ENCODE data around the gene ZNF536. TPM values are rescaled to one million over a fixed set of nuclear protein-coding genes. Genes with fewer than 3 reads are reported as not detected.
"Not testable (repeated sequence)": the region's sequence is repeated elsewhere in the genome, so short reads cannot be mapped to it uniquely, and the experiment has no call there.

The ZNF536 gene
- total RNA-seq, 1 experiment from 2014 or later = not detected

DNA sequence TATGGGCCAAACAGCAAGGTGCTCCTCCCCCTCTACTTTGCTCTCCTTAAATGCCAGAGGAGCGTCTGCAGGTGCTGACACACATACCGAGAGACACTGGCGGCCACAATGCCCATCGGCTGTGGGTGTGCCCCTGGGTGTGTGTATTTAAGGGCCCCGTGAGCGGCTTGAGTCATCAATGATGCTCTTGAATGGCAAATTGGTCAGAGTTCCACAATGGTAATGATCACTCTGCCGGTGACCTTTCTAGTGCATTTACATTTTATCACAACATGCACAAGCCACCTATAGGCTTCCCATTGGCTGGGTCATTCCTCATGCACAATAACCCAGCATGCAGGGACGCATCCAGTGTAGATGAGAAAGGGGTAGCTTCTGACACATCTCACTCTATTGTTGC, 124.8 kb downstream of the ZNF536 start:
- H3K4me1 ChIP-seq (replicated peaks; ENCODE audit: insufficient read depth) = no peaks in the 10 kb centered on the region
- no peaks in the 10 kb centered on the region for H4K20me1 ChIP-seq (ENCODE audit: insufficient read depth)
- no peaks in the 10 kb centered on the region for H3K9me2 ChIP-seq (ENCODE audit: insufficient read depth)
- peaks cover 30% of the 10 kb centered on the region for H3K27me3 ChIP-seq (ENCODE audit: insufficient read depth, low read depth)
- no peaks in the 10 kb centered on the region for H3K79me2 ChIP-seq (ENCODE audit: low read depth)
- DNase-seq = peak in 1 of 2 experiments; percentile 40
- H3K9me3 ChIP-seq (ENCODE audit: insufficient read depth, low read depth) = no peaks in the 10 kb centered on the region
- H2AFZ ChIP-seq = no peak overlapping the region
- BruUV-seq (replicated peaks) = no TSS peak
- CTCF ChIA-PET = no interaction called here
- POLR2A ChIA-PET (ENCODE audit: unreplicated experiment) = no interaction called here
- no peak overlapping the region for H3K4me2 ChIP-seq
- no peaks in the 10 kb centered on the region for H3F3A ChIP-seq (ENCODE audit: insufficient read depth, low read depth)
- TF ChIP-seq EZH2 (IDR thresholded peaks at IDR 0.05; ENCODE audit: low read depth) = no peak
- TF ChIP-seq, protein P1, sequence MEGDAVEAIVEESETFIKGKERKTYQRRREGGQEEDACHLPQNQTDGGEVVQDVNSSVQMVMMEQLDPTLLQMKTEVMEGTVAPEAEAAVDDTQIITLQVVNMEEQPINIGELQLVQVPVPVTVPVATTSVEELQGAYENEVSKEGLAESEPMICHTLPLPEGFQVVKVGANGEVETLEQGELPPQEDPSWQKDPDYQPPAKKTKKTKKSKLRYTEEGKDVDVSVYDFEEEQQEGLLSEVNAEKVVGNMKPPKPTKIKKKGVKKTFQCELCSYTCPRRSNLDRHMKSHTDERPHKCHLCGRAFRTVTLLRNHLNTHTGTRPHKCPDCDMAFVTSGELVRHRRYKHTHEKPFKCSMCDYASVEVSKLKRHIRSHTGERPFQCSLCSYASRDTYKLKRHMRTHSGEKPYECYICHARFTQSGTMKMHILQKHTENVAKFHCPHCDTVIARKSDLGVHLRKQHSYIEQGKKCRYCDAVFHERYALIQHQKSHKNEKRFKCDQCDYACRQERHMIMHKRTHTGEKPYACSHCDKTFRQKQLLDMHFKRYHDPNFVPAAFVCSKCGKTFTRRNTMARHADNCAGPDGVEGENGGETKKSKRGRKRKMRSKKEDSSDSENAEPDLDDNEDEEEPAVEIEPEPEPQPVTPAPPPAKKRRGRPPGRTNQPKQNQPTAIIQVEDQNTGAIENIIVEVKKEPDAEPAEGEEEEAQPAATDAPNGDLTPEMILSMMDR (conservative IDR thresholded peaks at IDR 0.05) = no peak
- intact Hi-C loops (cut with micrococcal nuclease; ENCODE audit: unreplicated experiment) = no loop called here
- H3K4me3 ChIP-seq = no peak overlapping the region
- no peak overlapping the region for H3K27ac ChIP-seq
- H3K36me3 ChIP-seq (ENCODE audit: low read depth) = no peaks in the 10 kb centered on the region

DNA sequence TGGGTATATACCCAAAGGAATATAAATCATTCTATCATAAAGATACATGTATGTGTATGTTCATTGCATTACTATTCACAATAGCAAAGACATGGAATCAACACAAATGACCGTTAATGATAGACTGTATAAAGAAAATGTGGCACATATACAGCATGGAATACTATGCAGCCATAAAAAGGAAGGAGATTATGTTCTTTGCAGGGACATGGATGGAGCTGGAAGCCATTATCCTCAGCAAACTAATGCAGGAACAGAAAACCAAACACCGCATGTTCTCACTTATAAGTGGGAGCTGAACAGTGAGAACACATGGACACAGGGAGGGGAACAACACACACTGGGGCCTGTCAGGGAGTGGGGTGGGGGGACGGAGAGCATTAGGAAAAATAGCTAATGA, 125.9 kb downstream of the ZNF536 start:
- BruUV-seq (replicated peaks); intact Hi-C loops (cut with micrococcal nuclease; ENCODE audit: unreplicated experiment); H3K4me3 ChIP-seq; H4K20me1 ChIP-seq (ENCODE audit: insufficient read depth); H3K9me3 ChIP-seq (ENCODE audit: insufficient read depth, low read depth); CTCF ChIA-PET; H3K79me2 ChIP-seq (ENCODE audit: low read depth); H3F3A ChIP-seq (ENCODE audit: insufficient read depth, low read depth); POLR2A ChIA-PET (ENCODE audit: unreplicated experiment); H3K4me1 ChIP-seq (replicated peaks; ENCODE audit: insufficient read depth); H3K4me2 ChIP-seq; H3K27ac ChIP-seq; DNase-seq; H3K36me3 ChIP-seq (ENCODE audit: low read depth); H3K9me2 ChIP-seq (ENCODE audit: insufficient read depth); H2AFZ ChIP-seq: not testable (repeated sequence)
- peaks cover 22% of the 10 kb centered on the region; the same call in 1 of the 2 replicates for H3K27me3 ChIP-seq (ENCODE audit: insufficient read depth, low read depth)

DNA sequence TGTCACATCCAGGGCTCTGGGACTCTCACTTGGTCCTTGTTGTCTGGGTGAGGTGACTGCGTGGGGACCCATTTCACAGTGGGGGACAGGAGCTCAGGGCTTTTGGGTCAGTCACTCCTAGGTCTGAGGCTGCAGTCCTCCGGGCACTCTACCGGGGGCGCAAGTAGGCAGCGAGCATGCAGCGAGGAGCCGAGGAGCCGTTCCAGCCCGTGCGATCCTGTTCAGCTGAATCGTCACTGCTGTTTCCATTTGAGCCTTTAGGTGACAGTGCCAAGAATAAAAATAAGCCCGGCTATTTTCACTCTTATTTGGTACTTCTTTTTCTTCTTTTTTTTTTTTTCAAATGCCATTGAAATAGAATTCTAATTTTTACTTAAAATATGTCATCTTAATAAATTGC, 126.5 kb downstream of the ZNF536 start:
- TF ChIP-seq EZH2 (IDR thresholded peaks at IDR 0.05; ENCODE audit: low read depth) = no peak
- TF ChIP-seq, protein P1 (conservative IDR thresholded peaks at IDR 0.05) = no peak
- no peak overlapping the region for H3K4me2 ChIP-seq
- peaks cover 16% of the 10 kb centered on the region; the same call in 1 of the 2 replicates for H3K27me3 ChIP-seq (ENCODE audit: insufficient read depth, low read depth)
- no peaks in the 10 kb centered on the region for H3F3A ChIP-seq (ENCODE audit: insufficient read depth, low read depth)
- no peak for DNase-seq
- H3K79me2 ChIP-seq (ENCODE audit: low read depth) = no peaks in the 10 kb centered on the region
- H2AFZ ChIP-seq = no peak overlapping the region
- H3K4me1 ChIP-seq (replicated peaks; ENCODE audit: insufficient read depth) = no peaks in the 10 kb centered on the region
- intact Hi-C loops (cut with micrococcal nuclease; ENCODE audit: unreplicated experiment) = no loop called here
- H3K9me3 ChIP-seq (ENCODE audit: insufficient read depth, low read depth) = no peaks in the 10 kb centered on the region
- no peak overlapping the region for H3K4me3 ChIP-seq
- no peaks in the 10 kb centered on the region for H4K20me1 ChIP-seq (ENCODE audit: insufficient read depth)
- POLR2A ChIA-PET (ENCODE audit: unreplicated experiment) = no interaction called here
- H3K27ac ChIP-seq = no peak overlapping the region
- H3K36me3 ChIP-seq (ENCODE audit: low read depth) = no peaks in the 10 kb centered on the region
- no peaks in the 10 kb centered on the region for H3K9me2 ChIP-seq (ENCODE audit: insufficient read depth)
- BruUV-seq (replicated peaks) = no TSS peak
- CTCF ChIA-PET = interaction anchor here (0.7 kb wide), 1 partner anchor 1900 kb away, joined by 3 read pairs; no protein-coding TSS in a partner anchor

DNA sequence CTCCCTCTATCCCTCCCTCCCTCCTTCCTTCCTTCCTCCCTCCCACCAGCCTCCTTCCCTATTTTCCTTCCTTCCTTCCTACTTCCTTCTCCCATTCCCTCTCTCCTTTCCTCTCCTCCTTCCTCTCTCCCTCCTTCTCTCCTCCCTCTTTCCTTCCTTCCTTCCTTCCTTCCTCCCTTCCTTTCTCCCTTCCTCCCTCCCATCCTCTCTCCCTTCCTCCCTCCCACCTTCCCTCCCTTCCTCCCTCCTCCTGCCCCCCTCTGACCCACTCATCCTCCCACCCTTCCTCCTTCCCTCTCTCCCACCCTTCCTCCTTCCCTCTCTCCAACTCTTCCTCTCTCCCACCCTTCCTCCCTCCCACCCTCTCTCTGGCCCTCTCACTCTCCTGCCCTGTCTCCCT, 132.1 kb downstream of the ZNF536 start:
- Histone ChIP-seq H4K20me1 (ENCODE audit: insufficient read depth) (no peaks in the 10 kb centered on the region), H3K9me2 (ENCODE audit: insufficient read depth) (no peaks in the 10 kb centered on the region), H3K79me2 (ENCODE audit: low read depth) (no peaks in the 10 kb centered on the region), H2AFZ (no peak overlapping the region), H3K4me1 (replicated peaks; ENCODE audit: insufficient read depth) (no peaks in the 10 kb centered on the region), H3K27me3 (ENCODE audit: insufficient read depth, low read depth) (peaks cover 19% of the 10 kb centered on the region; the same call in 1 of the 2 replicates), H3K4me3 (no peak overlapping the region), H3K4me2 (no peak overlapping the region), H3K27ac (no peak overlapping the region), H3K9me3 (ENCODE audit: insufficient read depth, low read depth) (no peaks in the 10 kb centered on the region), H3F3A (ENCODE audit: insufficient read depth, low read depth) (no peaks in the 10 kb centered on the region), H3K36me3 (ENCODE audit: low read depth) (no peaks in the 10 kb centered on the region)
- TF ChIP-seq, protein P1 (conservative IDR thresholded peaks at IDR 0.05) = no peak
- no peak for TF ChIP-seq EZH2 (IDR thresholded peaks at IDR 0.05; ENCODE audit: low read depth)
- POLR2A ChIA-PET (ENCODE audit: unreplicated experiment) = no interaction called here
- CTCF ChIA-PET = no interaction called here
- intact Hi-C loops (cut with micrococcal nuclease; ENCODE audit: unreplicated experiment) = no loop called here
- DNase-seq = no peak
- BruUV-seq (replicated peaks) = no TSS peak
